HPDE6-E6E7 (cell line): ENCODE measurements around the gene MAPRE2.
A peak's percentile ranks its signal among the peaks of the same experiment; 100 is the strongest.
"Not testable (repeated sequence)": the region's sequence is repeated elsewhere in the genome, so short reads cannot be mapped to it uniquely, and the experiment has no call there.

Source experiments
- DNase-seq: peaks from one replicate; pipeline ENCODE4 v3.0.0; 2011; ENCODE audit warnings: missing footprints; ENCODE audit errors: extremely low spot score

Gene MAPRE2

GRCh38 chr18:35122586-35123224 is 81.5 kb downstream of the MAPRE2 start:
- DNase-seq, result no peak

- DNase-seq, result no peak
Measured at GRCh38 chr18:35123811-35124210, 82.6 kb downstream of the MAPRE2 start.

- DNase-seq, result no peak
Measured at GRCh38 chr18:35127201-35127600, 86.0 kb downstream of the MAPRE2 start.

GRCh38 chr18:35128675-35129074 is 87.5 kb downstream of the MAPRE2 start:
- no peak for DNase-seq

GRCh38 chr18:35130236-35130635 is 89.0 kb downstream of the MAPRE2 start:
- DNase-seq, result no peak

- DNase-seq, result no peak
Measured at GRCh38 chr18:35131387-35132020, 90.3 kb downstream of the MAPRE2 start.

GRCh38 chr18:35132021-35132902 is 91.0 kb downstream of the MAPRE2 start:
- no peak for DNase-seq

- no peak for DNase-seq
Measured at GRCh38 chr18:35134190-35134730, 93.0 kb downstream of the MAPRE2 start.

- no peak for DNase-seq
Measured at GRCh38 chr18:35134791-35135531, 93.7 kb downstream of the MAPRE2 start.

GRCh38 chr18:35136248-35136647 is 95.0 kb downstream of the MAPRE2 start:
- no peak for DNase-seq

- DNase-seq, result no peak
Measured at GRCh38 chr18:35136885-35137284, 95.7 kb downstream of the MAPRE2 start.

- no peak for DNase-seq
Measured at GRCh38 chr18:35137632-35138031, 96.4 kb downstream of the MAPRE2 start.

GRCh38 chr18:35138773-35139172 is 97.6 kb downstream of the MAPRE2 start:
- DNase-seq, result no peak

GRCh38 chr18:35139517-35139916 is 98.3 kb downstream of the MAPRE2 start:
- no peak for DNase-seq

GRCh38 chr18:35141077-35141476 is 99.9 kb downstream of the MAPRE2 start:
- no peak for DNase-seq

- no peak for DNase-seq
Measured at GRCh38 chr18:35141567-35142274, 100.5 kb downstream of the MAPRE2 start.

GRCh38 chr18:35142275-35142615 is 101.0 kb downstream of the MAPRE2 start:
- no peak for DNase-seq

- peak; percentile 41 for DNase-seq
Measured at GRCh38 chr18:35143622-35144596, 102.7 kb downstream of the MAPRE2 start.

- no peak for DNase-seq
Measured at GRCh38 chr18:35144698-35145097, 103.5 kb downstream of the MAPRE2 start.

- not testable (repeated sequence) for DNase-seq
Measured at GRCh38 chr18:35150195-35150594, 109.0 kb downstream of the MAPRE2 start.
